Suppressor macrophage (primary cell): ENCODE measurements around the gene HLCS.
A peak's percentile ranks its signal among the peaks of the same experiment; 100 is the strongest.
"Not testable (repeated sequence)": the region's sequence is repeated elsewhere in the genome, so short reads cannot be mapped to it uniquely, and the experiment has no call there.

Experiments used
- DNase-seq, 4 experiments: peaks; one replicate each; pipeline ENCODE4 v3.0.0-alpha.2; 2020 to 2022
- total RNA-seq, 17 experiments: gene quantifications; one replicate each; lab custom pipeline; 2026; ENCODE audit warnings: mixed read lengths in 6 of 17, inconsistent platforms in 3 of 17; lab: John Stamatoyannopoulos, UW

Gene HLCS
- total RNA-seq, result 4.1 to 23.9 (median 17.0) reads per million in 17 experiments

DNA sequence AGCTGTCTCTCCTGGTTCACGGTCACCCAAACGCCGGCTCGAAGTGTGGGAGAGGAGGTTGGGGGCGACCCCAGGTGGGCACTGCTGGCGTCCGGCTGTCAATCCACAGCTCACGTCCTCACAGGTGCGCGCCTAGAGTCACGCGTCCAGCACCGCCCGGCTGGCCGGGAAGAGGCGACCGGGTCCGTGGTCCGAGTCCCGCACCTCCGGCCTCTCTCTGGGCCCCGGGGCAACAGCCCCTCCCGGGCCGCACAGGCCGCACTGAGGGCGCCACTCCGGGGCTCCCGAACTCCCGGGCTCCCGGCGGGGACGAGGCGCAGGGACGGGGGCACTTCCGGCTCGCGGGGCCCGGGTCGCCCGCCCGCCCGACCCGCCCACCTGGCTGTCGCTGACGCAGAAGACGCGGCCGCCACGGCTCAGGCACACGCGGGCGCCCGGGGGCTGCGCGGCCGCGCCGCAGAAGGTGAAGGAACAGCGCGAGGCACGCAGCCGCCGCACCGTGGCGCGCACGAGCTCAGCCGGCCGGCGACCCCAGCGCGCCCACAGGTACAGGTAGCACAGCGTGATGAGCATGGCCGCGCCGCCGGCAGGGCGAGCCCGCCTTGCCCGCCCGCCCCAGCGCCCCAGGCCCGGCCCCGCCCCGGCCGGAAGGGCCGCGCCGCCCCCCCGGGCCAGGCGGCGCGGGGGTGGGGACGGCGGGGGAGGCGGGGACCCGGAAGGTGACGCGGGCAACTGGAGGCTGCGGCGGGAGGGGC is at the start of gene HLCS:
Gene HLCS (minus strand): TSS at position 604 of the 755 bp plus-strand sequence. CDS start 31 bp downstream, at position 573.
- DNase-seq, result peak; percentile 65 to 89 (median 78)

DNA sequence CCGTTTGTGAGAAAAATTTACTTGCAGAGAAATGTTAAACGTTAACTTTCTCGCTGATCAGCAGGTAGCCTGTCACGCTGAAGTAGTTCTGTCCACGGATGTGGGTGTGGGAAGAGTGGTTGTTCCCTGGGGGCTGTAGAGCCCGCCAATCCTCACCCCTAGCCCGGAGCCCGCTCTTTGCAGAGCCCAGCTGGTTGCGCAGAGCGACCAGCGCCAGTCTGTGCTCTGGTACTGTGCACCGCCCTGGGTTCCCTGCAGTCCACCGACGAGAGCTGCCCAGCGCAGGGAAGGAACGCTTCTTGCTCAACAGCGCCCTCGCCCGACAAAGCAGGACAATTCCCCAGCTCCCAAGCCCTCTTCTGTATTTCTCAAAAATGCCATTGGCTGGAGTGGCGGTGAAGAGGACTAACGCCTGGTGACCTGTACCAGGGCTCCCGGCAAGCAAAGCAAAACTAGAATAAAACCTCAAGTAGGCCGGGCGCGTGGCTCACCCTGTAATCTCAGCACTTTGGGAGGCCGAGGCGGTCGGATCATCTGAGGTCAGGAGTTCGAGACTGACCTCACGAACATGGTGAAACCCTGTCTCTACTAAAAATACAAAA is 43.4 kb upstream of the HLCS start:
- DNase-seq, result peak; percentile 87 to 92 (median 90)

DNA sequence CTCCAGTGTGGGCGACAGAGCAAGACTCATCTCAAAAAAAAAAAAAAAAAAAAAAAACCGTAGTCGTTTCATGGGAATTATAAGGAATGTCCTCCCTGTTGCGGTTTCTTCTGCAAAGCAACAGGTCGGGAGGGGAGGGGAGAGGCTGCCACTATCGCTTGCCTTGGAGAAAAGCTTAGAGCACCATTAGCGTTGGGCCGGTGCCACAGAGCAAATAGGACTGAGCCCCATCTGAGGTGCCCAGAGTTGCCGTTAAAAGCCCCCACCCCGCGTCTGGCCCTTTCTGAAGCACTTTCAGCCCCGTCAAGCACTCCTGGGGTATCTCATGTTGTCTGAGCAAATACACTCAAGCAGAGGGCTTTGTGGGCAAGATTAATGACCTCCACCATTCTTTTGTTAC is 42.3 kb upstream of the HLCS start:
- DNase-seq, result no peak

DNA sequence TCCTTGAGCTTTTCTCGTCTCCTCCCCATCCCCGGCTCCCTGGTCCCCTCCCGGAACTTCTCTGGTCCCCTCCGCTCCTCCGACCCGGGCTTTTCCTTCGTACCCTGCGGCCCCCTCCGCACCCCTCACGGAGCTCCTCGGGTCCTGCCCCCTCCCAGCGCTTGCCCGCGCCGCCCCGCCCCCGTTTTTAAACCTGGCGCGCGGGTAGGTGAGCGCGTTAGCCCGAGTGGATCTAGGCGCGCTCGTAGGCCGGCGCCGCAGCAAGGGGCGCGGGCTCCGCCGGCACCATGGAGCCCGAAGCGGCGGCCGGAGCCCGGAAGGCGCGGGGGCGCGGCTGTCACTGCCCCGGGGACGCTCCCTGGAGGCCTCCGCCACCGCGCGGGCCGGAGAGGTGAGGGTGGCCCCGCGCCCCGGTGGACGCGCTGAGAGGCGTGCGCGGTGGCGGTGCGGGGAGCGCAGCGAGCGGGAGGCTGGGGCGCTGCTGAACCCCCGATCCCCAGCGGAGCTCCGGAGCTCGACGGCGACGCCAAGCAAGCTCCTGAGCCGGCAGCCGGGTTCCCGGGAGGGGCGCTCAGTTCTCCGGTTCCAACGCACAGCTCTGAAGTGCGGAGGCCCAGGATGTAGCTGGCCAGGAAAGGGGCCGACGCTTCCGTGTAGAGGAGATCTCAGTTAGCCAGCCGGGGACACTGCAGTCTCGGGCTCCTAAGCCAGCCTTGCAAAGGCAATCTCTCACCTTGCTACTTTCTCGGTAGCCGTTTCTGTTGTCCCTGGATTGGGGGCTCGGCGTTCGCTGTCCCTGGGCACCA is 40.2 kb upstream of the HLCS start, which contains the start of gene RIPPLY3:
Gene RIPPLY3 (plus strand): TSS at position 217 of the 806 bp plus-strand sequence. CDS start 71 bp downstream, at position 288.
- peak in 2 of 4 experiments; percentile 12 to 29 for DNase-seq

DNA sequence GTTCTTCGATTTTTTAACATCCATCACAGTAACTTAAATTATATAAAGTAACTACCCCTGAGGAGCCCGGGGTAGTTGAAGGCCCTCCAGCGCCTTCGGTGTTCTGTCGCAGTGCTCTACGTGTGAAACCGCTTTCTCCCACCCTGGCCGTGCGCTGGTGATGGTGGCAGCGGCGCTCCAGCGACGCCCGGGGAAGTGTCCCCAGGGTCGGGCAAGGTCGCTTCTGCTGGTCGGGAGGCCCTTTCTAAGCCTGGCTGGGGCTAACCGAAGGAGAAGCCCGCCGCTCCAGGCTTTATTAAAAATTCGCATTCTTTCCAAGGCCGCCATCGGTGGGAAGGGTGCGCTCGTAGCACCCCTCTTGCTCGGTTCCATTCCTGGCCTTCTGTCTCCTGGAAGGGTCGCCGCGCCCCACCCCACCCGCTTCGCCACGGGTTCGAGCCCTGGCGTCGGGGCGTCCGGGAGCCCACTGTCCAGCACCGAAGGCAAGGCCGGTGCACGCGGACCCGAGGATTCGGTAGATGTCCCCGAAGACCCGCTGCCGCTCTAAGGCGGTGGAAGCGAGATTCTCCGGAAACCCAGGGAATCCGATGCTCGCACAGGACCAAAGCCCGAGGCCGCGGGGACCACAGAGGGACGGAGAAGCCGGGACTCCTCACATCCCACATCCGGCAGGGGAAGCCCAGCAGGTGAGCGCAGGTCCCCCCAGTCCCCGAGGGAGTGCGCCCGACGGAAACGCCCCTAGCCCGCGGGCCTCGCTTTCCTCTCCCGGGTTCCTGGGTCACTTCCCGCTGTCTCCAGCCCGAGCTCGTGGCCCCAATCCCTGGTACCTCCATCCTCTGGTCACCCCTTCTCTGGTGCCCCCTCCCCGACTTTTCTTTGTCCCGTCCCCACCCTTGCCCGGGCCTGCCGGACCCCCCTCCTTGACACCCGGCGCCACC is 39.3 kb upstream of the HLCS start:
- no peak for DNase-seq

DNA sequence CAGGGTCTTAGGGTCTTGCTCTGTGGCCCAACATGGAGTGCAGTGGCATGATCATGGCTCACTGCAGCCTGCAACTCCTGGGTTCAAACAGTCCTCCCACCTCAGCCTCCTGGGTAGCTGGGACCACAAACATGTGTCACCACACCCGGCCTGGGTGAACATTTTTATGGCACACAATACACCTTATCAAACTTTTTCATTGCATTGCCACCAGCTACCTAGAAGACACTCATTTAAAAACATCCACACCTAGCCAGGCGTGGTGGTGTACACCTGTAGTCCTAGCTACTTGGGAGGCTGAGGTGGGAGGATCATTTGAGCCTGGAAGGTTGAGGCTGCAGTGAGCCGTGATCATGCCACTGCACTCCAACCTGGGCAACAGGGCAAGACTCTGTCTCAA is 37.4 kb upstream of the HLCS start:
- not testable (repeated sequence) for DNase-seq

DNA sequence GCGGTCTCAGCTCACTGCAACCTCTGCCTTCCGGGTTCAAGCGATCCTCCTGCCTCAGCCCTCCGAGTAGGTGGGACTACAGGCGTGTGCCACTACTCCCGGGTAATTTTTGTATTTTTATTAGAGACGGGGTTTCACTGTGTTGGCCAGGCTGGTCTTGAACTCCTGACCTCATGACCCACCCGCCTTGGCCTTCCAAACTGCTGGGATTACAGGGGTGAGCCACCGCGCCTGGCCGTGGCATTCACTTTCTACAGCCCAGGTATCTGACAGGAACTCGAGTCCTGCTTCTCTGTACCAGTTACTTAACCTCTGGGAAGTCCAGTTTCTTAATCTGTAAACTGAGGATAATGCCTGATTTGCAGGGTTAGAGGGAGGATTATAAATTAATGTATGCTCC is 36.4 kb upstream of the HLCS start:
- DNase-seq, result not testable (repeated sequence)

DNA sequence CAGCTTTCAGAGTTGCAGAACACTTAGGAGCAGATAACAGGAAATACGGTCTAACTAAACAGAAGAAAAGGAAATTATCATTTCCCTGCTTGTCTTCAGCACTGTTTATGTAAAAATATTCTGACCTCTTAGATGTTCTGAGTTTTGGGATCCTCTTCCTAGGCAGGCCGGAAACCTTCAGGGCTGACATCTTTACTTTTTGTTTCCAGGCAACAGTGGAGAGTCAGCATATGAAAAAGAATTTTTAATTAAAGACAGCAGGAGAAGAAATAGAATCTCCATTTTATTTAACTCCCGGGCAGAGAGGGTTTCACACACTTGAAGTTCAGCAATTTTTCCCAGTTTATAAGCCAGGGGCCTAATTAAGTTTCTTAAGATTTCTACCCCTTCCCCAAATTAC is 35.0 kb upstream of the HLCS start:
- DNase-seq, result peak in 1 of 4 experiments; percentile 13

DNA sequence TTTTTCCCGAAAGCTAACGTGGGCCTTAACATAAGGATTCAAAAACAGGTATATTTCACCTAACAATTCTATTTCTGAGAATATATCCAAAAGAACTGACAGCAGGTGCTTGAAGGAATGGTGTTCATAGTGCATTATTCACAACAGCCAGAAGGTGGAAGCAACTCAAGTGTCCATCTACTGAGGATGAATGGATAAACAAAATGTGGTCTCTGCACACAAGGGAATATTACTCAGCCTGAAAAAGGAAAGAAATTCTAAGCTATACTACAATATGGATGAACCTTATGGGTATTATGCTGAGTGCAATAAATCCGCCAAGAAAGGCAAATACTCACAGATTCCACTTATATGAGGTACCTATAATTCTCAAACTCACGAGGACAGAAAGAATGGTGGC is 33.9 kb upstream of the HLCS start:
- no peak for DNase-seq

DNA sequence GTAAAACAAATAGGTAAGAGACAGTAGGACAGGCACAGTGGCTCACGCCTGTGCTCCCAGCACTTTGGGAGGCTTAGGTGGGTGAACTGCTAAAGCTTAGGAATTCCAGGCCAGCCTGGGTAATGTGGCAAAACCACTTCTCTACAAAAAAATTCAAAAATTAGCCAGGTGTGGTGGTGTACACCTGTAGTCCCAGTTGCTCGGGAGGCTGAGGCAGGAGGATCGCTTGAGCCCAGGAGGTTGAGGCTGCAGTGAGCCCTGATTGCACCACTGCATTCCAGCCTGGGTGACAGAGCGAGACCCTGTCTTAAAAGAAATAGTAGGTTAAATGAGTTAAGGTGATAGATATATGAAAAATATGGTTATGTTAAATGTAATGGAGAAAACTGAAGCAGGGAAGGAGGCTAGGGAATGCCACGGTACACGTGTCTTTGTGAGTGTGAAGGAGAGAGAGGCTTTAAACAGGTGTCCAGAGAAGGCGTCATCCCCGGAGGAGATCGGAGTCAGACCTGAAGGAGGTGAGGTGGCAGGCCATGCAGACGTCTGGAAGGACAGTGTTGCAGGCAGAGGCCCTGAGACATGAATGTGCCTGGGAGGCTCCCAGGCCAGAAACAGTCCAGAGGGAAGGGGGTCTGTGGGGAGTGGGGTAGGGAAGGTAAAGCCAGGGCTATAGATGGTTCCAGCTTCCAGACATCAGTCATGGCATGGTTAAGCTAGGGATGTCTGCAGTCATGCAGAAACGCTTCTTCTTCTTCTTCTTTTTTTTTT is 32.8 kb upstream of the HLCS start:
- DNase-seq, result no peak

DNA sequence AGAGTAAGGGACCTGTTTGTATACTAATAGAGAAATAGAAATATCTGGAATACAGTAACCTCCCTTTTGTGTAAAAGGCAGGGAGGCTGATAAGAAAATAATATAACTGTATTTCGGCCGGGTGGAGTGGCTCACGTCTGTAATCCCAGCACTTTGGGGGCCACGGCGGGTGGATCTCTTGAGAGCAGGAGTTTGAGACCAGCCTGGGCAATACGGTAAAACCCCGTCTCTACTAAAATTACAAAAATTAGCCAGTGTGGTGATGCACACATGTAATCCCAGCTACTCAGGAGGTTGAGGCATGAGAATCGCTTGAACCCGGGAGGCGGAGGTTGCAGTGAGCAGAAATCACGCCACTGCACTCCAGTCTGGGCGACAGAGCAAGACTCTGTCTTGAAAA is 28.8 kb upstream of the HLCS start:
- DNase-seq, result not testable (repeated sequence)

DNA sequence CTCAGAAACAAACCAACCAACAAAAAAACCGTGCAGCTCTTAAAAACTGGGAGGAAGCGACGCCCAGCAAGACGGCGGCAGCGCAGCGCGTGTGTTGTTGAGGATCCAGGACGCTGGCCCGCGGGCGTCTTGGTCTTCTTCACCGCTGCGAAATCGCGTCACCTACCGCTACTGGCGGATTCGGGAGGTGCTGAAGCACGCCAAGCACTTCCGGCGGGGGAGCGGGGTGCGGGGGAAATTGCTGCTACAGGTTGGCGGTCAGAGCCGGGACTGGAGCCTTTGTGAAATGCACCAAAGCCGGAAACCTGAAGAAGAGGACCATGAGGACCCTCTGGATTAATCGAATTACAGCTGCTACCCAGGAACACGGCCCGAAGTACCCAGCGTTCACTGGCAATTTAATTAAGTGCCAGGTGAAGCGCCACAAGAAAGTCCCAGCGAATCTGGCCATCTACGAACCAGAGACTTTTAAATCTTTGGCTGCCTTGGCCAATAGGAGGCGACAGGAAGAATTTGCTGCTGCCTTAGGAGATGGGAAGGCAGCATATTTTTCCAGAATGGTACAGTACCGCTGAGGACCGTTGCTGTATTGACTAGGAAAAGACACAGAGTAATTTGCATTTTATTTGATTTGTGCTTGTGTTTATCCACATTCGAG is 28.2 kb upstream of the HLCS start:
- no peak for DNase-seq

DNA sequence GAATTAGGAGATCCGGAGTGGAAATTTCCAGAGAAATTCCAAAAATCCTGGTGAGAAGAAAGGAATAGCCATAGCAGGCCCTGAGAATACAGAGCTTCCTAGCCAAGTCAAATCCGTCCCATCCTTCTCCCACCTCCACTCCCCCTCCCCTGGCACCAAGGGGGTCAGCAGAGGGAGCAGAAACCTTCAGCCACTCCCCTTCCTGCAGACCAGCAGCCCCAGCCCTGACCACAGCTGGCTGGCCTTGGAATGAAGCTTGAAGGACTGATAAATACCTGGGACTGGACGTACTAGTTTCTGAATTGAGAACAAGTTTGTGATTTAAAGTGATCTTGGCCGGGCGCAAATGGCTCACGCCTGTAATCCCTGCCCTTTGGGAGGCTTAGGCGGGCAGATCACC is 26.2 kb upstream of the HLCS start:
- DNase-seq, result no peak

DNA sequence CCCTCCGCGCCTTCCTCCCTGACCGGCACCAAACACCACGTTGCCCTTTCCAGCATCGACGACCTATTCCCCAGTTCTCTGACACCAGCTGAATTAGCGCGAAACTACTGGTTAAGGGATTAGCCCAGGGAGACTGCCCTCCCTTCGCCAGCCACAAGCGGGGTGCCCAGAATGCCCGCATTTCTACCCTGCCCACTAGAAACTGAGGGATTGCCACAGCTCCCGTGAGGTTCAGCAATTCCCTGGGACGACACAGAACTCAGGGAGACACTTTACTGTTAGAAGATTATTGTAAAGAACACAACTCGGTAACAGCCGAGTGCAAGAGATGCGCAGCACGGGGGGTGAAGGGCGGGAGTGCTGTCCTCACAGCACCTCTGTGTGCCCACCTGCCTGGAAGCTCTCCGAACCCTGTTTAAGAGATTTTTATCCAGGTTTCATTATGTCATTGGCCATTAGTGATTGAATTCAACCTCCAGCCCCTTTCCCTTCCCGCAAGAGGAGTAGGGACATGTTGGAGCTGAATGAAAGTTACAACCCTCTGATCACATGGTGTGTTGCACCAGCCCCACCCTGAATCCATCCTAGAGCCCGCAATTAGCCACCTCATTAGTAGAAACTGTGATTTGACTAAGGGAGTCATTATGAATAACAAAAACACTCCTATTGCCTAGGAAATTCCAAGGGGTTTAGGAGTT is 24.2 kb upstream of the HLCS start:
- DNase-seq, result no peak

DNA sequence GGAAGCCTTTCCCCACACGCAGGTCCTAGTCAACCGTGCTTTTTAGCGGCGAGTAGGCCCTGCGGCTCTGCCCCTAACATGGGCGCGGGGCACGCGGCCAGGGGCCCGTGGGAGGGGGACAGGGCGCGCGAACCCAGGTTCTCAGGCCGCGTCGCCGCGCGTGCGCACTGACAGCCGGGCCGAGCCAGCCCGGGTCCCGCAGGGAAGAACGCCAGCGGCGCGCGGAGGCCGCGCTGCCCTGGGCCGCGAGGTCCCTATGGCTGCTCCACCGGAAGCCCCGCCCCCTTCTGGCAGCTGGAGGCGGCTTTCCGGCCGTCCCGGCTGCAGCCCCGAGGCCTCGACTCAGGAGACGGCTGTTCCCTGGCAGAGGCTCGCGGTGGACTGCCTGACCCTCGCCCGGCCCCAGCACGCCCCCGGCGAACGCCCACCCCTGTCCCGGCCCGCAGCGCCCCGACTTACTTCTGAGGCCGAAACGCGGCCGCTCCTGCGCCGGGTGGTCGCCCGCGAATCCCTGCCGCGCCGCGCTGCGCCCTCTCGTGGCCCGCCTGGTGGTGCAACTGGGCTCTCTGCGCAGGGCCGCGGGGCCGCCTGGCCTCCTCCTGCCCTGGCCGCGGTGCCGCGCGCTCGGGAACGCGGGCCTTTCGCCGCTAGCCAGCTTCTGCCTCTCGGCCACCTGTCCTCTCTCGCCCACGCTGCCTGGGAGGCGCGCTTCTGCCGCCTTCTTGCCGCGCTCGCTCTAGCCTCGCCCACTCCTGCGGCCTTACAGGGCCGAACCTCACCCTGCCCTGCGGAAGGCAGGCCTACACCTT is 23.4 kb upstream of the HLCS start:
- peak; percentile 97 to 99 (median 98) for DNase-seq

DNA sequence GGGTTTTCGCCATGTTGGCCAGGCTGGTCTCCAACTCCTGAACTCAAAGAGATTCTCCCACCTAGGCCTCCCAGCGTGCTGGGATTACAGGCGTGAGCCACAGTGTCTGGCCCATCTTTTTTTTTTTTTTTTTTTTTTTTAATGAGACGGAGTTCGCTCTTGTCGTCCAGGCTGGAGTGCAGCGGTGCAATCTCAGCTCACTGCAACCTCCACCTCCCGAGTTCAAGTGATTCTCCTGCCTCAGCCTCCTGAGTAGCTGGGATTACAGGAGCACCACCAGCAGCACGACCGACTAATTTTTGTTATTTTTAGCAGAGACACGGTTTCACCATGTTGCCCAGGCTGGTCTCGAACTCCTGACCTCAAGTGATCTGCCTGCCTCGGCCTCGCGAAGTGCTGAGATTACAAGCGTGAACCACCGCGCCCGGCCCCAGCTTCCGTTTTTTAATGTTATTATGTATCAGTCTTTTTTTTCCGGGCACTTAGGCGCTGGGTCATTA is 22.8 kb upstream of the HLCS start:
- not testable (repeated sequence) for DNase-seq

DNA sequence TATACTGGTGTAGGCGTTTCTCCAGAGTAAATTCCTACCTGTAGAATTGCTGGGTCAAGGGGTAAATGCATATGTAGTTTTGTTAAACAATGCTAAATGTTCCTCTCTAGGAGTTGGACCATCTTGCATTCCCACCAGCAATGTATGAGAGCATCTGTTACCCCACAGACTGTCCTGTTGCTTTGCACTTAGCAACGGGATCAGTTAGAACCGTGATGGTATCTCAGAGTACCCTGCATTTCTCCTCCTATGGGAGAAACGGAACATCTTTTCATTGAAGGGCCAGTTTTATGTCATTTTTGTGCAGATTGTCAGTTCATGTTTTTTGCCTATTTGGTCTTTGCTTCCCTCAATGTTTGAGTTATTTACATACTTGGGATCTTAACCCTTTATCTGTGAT is 22.1 kb upstream of the HLCS start:
- DNase-seq, result no peak

DNA sequence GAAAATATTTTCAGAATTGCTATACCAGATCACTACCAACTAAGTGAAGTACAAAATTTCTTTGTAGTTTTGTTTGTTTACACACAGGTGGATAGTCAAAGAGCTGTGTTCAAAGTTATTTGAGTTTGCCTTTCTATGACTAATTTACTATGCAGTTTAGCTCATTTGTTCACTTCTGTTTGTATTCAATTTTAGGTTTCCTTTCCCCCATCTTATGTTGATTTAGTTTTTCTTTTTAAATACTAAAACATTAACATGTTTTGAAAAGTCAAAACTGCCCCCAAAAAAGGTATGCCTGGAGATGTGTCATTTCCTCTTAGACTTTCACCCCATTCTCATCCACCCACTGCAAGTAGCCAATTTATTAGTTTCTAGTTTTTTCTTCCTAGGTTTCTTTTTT is 21.4 kb upstream of the HLCS start:
- no peak for DNase-seq
